Kidney (tissue), 14 donors: ENCODE results near the gene HOXD9. TPM values are rescaled to one million over a fixed set of nuclear protein-coding genes. Genes with fewer than 3 reads are reported as not detected.

Experiments used
- DNase-seq, 5 donors: peaks; one replicate each; pipeline ENCODE4 v3.0.0-alpha.2; 2013 to 2020
- FAIRE-seq: peaks from 2 replicates; lab custom pipeline; 2012; peaks lifted over from hg19 to GRCh38; lab: Jason Lieb, UNC
- H3K27ac ChIP-seq, 2 donors: one replicate each; pipeline ENCODE4 v1.7.0; 2013; ENCODE audit warnings: low read depth in 2 of 2, low read length in 2 of 2, inconsistent platforms in 1 of 2
- H3K27me3 ChIP-seq: one replicate; pipeline ENCODE4 v1.7.1; 2013; ENCODE audit warnings: low read length, inconsistent platforms; ENCODE audit not compliant: control insufficient read depth, insufficient read depth
- H3K36me3 ChIP-seq, 3 donors: one replicate each; pipeline versions ENCODE4 v1.7.0 to v1.7.1; 2013; ENCODE audit warnings: low read length in 3 of 3, control low read depth in 1 of 3, inconsistent platforms in 1 of 3; ENCODE audit not compliant: insufficient read depth in 3 of 3, control insufficient read depth in 2 of 3
- H3K4me1 ChIP-seq, 3 donors: one replicate each; pipeline versions ENCODE4 v1.7.0 to v1.7.1; 2013; ENCODE audit warnings: low read length in 3 of 3, inconsistent platforms in 1 of 3, low read depth in 1 of 3; ENCODE audit not compliant: control insufficient read depth in 2 of 3, insufficient read depth in 2 of 3
- H3K4me3 ChIP-seq, 3 donors: one replicate each; pipeline versions ENCODE4 v1.7.0 to v1.8.1; 2013; ENCODE audit warnings: low read length in 3 of 3, control low read depth in 1 of 3, inconsistent platforms in 1 of 3
- H3K9ac ChIP-seq, 3 donors: one replicate each; pipeline versions ENCODE4 v1.7.0 to v1.7.1; 2013; ENCODE audit warnings: low read length in 3 of 3, control low read depth in 1 of 3, inconsistent platforms in 1 of 3
- H3K9me3 ChIP-seq, 3 donors: one replicate each; pipeline versions ENCODE4 v1.7.0 to v1.7.1; 2013; ENCODE audit warnings: low read length in 3 of 3, control low read depth in 1 of 3, inconsistent platforms in 1 of 3; ENCODE audit not compliant: control insufficient read depth in 2 of 3, insufficient read depth in 1 of 3
- intact Hi-C: fragments of 100-400 bp; cut with DNase I; formaldehyde crosslinking; loops from one replicate; pipeline ENCODE4 v1.11.1; 2022
- polyA plus RNA-seq: library from polyadenylated mRNA; stranded (reverse); fragments of 350-450 nt; fragmentation: Illumina TruSeq; extraction: RNeasy Lipid Tissue Mini Kit (QIAGEN cat#74804); gene quantifications from one replicate; pipeline ENCODE4 v1.2.3, GENCODE V29; 2014; ENCODE audit warnings: low read depth, low replicate concordance; ENCODE audit not compliant: insufficient read depth
- total RNA-seq: library from RNA; stranded (reverse); fragmentation: NEBNext Ultra II Directional; extraction: Animal tissue kit (Norgen Biotek cat#: 25700); gene quantifications from one replicate; pipeline ENCODE4 v1.2.1, GENCODE V29; 2021
- TF ChIP-seq, protein P1 (sequence below): IDR thresholded peaks from 3 replicates; pipeline ENCODE4 v1.5.1; 2012; ENCODE audit warnings: mild to moderate bottlenecking, moderate library complexity, borderline replicate concordance; ENCODE audit not compliant: insufficient read depth; ENCODE audit errors: extremely low read depth
- donor health status: control.
- donor health status: control.
- donor health status: control.
- donor health status: control.
- donor health status: control.
- donor health status: DM: yes; HTN: yes; CAD: no.
- donor health status: Normal renal cell carcinoma (clear cell type).

The HOXD9 gene
- total and polyA plus RNA-seq, 2 donors from 2014 or later, result 36.4 to 36.5 TPM

DNA sequence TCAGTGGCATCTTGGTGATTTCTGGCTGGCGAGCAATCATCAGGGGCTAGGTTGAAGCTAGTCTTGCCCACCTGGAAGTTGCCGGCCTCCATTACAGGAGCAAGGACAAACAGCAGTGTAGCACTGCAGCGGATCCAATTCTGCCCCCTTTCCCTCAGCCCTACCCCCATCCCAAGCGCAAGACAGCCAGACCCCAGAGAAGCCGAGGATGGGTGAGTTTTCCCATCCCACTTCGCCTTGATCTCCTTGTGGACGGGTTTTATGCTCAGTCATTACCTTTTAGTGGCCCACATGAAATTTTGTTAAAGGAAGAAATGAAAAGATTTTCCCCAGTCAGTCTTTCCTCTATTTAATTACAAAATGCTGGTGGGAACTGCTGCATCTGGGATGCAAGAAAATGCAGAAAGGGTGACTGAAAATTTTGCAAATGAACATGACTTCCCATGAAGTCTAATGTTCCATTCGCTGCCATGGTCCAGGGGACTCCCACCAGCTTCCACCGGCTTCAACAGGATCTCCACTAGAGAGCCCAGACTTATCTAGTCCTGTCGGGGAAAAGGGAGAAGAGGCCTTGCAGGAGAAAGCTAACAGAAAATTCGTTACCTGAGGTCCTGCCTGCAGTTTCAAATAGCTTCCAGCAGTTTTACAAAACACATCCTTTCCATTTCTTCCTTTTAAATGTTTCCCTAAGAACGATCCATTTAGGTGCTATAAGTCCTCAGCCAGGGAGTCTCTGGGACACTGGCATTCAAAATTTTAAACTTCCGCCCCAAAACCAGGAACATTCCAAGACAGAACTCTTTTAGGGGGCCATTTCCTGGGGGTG, 1.9 kb upstream of the HOXD9 start:
- Histone ChIP-seq H3K4me3 (peak overlapping the region; percentile 5 to 89 (median 72)), H3K4me1 (peaks cover under 1 to 15% (median 6%) of the 10 kb centered on the region in 3 donors), H3K9me3 (no peaks in the 10 kb centered on the region), H3K36me3 (peaks cover 0 to 8% (median 0%) of the 10 kb centered on the region in 3 donors), H3K9ac (peak overlapping the region; percentile 59 to 97 (median 60)), H3K27me3 (no peaks in the 10 kb centered on the region), H3K27ac (peak overlapping the region; percentile 91 to 95)
- intact Hi-C loops, result loop anchor here (10.0 kb wide), 2 partner anchors 524 to 1034 kb away; no protein-coding TSS in a partner anchor
- peak in 4 of 5 donors; percentile 47 to 88 (median 66) for DNase-seq
- no peak for FAIRE-seq
- TF ChIP-seq, protein P1, sequence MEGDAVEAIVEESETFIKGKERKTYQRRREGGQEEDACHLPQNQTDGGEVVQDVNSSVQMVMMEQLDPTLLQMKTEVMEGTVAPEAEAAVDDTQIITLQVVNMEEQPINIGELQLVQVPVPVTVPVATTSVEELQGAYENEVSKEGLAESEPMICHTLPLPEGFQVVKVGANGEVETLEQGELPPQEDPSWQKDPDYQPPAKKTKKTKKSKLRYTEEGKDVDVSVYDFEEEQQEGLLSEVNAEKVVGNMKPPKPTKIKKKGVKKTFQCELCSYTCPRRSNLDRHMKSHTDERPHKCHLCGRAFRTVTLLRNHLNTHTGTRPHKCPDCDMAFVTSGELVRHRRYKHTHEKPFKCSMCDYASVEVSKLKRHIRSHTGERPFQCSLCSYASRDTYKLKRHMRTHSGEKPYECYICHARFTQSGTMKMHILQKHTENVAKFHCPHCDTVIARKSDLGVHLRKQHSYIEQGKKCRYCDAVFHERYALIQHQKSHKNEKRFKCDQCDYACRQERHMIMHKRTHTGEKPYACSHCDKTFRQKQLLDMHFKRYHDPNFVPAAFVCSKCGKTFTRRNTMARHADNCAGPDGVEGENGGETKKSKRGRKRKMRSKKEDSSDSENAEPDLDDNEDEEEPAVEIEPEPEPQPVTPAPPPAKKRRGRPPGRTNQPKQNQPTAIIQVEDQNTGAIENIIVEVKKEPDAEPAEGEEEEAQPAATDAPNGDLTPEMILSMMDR, result no peak

DNA sequence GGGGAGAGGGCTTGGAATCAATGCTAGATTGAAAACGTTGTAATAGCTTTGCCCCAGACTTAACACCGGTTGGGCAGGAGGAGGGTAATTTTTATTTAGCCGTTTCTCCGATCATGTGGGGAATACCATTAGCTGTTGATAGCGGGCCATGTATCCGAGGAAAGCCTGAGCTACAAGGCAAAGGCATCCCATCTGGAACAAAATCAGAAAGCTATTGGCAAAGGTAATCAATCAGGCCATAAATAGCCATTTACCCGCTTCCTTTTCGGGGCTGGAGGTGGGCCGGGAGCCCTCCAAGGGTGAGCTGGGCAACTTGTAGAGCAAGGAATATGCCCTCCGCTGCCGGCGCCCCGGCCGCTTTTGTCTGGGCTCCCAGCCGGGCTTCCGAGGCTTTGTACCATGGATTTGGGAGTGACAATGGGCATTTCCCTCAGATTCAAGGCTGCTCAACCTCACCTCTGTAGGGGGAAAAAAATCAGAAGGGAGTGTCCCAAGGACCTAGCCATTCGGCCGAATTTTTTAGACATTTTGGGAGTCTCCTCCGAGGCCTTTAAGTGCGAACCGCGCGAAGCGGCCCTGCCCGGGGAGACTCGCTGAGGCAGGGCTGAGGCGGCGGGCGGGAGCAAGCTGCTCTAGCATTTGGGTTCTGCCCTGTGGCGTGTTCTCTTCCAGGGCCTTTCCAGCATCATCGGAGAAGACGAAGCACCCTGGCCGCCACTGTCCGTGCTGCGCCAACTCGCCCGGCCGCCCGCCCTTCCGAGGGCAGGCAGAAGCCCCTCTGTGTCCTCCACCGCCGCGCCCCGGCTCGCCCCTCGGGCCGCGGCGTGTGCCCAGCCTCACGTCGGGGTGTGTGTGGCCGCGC, 1.1 kb upstream of the HOXD9 start:
- intact Hi-C loops, result loop anchor here (10.0 kb wide), 2 partner anchors 523 to 1033 kb away; no protein-coding TSS in a partner anchor

DNA sequence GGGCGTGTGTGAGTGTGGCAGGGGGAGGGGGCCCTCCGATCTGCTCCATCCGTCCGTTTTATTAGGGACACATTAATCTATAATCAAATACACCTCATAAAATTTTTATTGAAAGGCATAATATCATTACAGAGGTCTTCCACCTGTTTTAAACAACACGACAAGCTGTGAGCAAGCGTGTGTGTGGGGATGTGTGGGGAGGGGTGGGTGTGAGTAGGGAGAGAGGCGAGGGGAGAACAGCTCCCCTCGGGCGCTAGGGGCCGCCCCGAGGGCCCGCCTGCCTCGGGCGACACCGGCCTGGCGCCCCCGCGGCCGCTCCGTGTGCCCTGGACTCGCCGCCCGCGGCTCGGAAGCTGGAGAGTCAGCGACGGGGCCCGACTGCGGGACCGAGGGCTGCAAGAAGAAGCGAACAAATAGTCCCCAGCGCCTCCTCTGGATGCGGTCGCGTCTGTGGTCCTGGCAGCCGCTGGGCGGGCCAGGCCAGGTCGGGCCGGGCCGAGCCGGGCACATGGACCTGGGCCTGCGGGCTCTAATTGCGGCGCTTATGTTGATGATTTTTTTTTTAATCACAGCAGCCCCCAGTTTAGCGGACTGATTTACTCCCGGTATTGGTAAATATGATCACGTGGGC, 352 bp upstream of the HOXD9 start:
- Histone ChIP-seq H3K36me3 (peaks cover 0 to 5% (median 0%) of the 10 kb centered on the region in 3 donors), H3K9me3 (no peaks in the 10 kb centered on the region), H3K27me3 (no peaks in the 10 kb centered on the region), H3K4me3 (peak overlapping the region; percentile 11 to 72 (median 49)), H3K4me1 (peaks cover 6 to 12% (median 10%) of the 10 kb centered on the region in 3 donors), H3K27ac (peak overlapping the region; percentile 91 to 95), H3K9ac (peak overlapping the region in 2 of 3 donors; percentile 36 to 59)
- TF ChIP-seq, protein P1, result no peak
- no peak for FAIRE-seq
- intact Hi-C loops, result loop anchor here (10.0 kb wide), 2 partner anchors 523 to 1033 kb away; no protein-coding TSS in a partner anchor
- DNase-seq, result peak in 1 of 5 donors; percentile 92

More for the DNA sequence above, 1.1 kb upstream of the HOXD9 start:
- Histone ChIP-seq H3K27me3 (no peaks in the 10 kb centered on the region), H3K27ac (peak overlapping the region; percentile 91 to 95), H3K4me1 (peaks cover 6 to 15% (median 9%) of the 10 kb centered on the region in 3 donors), H3K4me3 (peak overlapping the region; percentile 5 to 89 (median 72)), H3K36me3 (peaks cover 0 to 8% (median 0%) of the 10 kb centered on the region in 3 donors), H3K9ac (peak overlapping the region; percentile 59 to 97 (median 63)), H3K9me3 (no peaks in the 10 kb centered on the region)
- peak in 3 of 5 donors; percentile 60 to 73 (median 70) for DNase-seq
- no peak for FAIRE-seq
- TF ChIP-seq, protein P1, result no peak
